Colon (tissue), 2 donors: ENCODE measurements around the gene CDH18.

Experiments used
- FAIRE-seq: peaks from 2 replicates; lab custom pipeline; 2012; peaks lifted over from hg19 to GRCh38; lab: Jason Lieb, UNC
- donor health status: control.
- donor health status: control.

Gene CDH18

DNA sequence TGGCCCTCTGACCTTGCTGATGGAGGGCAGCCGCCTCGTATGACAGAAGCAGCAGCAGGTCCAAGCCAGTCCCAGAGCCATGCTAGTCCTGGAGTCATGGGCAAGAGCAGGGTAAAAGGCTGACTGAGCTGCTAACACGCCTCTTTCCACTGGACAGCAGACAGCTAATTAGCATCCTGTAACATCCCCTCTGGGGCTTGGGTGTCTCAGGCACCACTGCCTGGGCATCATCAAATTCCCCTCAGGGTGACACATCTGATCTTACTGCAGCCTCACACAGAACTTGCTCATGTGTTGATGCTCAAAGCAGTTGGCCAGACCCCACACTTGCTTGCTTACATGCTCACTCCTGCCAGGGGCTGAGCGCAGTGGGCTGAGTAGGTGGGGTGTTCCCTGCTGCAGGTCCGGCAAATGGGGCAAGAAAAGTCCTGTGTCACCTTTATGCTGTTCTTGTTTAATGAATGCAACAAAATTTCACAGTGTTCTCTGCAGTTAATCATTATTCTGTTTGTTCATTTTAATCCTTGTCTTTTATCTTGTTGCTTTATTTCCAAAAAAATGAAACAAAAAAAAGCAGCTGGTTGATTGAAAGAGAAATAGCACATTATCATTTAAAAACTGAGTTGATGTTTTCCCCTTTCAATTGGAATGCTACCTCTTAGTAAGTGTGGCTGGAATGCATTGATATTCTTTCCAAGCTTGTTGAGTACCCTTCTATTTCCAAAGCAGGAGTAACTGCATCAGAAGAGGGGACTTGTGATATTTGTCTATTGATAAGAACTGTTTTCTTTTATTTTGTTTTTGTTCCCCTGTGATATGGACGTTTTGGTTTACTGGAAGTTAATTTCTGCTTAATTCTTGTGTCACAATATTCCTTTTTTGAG lies 254.1 kb downstream of the CDH18 start:
- no peak for FAIRE-seq

- no peak for FAIRE-seq
These were observed 259.4 kb downstream of the CDH18 start for GRCh38 chr5:19728571-19728970.

DNA sequence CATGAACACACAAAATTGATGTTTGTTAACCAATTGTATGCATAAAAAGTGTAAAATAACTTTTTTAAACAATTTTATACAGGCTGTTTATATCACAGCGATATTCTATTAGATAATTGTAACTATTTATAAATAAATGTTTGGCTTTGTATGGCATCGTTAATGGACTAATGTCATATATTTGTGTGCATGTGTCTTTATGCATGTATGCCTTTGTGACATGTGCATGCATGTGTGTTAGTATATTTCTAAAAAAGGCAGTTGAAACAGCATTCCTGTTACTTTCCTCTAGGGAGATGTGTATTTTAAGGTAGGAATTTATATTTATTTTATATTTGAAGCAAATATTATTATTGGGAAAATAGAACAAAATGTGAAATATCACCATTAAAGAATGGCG lies 268.9 kb downstream of the CDH18 start:
- no peak for FAIRE-seq

- no peak for FAIRE-seq
These were observed 274.3 kb downstream of the CDH18 start for GRCh38 chr5:19713740-19714139.

DNA sequence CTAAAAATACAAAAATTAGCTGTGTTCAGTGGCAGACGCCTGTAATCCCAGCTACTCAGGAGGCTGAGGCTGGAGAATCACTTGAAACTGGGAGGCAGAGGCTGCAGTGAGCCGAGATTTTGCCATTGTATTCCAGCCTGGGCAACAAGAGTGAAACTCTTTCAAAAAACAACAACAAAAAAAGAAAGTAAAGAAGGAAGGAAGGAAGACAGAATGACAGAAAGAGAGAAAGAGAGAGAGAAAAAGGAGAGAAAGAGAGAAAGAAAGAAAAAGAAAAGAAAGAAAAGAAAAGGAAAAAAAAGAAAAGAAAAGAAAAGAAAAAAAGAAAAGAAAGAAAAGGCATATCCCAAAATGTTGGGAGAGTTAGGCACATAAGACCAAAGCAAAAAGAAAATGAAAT lies 278.6 kb downstream of the CDH18 start:
- no peak for FAIRE-seq

DNA sequence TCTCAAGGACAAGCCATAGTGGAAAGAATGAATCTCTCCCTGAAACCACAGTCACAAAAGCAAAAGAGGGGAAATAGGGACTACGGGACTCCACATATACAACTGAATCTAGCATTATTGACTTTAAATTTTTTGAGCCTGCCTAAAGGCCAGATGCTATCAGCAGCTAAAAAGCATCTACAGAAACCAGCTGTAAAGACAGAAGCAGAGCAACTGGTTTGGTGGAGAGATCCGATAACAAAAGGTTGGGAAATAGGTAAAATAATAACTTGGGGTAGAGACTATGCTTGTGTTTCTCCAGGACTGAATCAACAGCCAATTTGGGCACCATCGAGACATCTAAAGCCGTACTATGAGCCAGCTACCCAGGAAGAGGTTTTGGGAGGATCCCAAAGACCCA lies 281.2 kb downstream of the CDH18 start:
- no peak for FAIRE-seq

- no peak for FAIRE-seq
These were observed 286.3 kb downstream of the CDH18 start for GRCh38 chr5:19701731-19702130.

- no peak for FAIRE-seq
These were observed 292.9 kb downstream of the CDH18 start for GRCh38 chr5:19694949-19695611.

GRCh38 chr5:19690978-19691377 lies 297.0 kb downstream of the CDH18 start:
- FAIRE-seq: no peak

DNA sequence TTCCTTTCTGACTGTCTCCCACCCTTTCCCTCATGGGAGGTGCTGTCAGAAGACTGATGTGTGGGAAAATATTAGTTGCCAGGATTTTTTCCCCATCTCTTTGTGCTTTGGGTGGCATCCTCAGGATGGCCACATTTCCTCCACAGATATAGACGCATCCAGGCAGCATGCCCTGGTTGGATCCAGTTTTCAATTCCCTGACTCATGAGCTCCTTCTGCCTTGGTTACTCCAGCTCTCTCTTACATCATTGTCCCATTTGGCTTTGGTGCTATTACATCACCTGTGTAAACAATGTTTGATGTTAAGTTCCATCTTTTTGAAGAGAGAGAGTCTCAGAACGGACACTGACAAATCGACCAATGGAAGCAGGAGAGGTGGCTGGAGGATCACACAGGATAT lies 302.5 kb downstream of the CDH18 start:
- FAIRE-seq: no peak

DNA sequence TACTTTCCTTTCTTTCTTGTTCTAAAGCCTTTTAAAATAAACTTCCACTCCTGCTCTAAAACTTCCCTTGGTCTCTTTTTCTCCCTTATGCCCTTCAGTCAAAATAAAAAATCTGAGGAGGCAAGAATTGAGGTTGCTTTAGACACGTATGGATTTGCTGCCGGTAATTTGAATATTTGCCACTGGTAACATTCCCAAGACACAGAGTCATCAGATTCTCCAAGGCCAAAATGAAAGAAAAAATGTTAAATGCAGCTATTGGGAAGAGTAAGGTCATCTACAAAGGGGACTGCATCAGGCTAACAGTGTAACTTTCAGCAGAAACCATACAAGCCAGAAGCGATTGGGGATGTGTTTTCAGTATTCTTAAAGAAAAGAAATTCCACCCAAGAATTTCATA lies 311.1 kb downstream of the CDH18 start:
- no peak for FAIRE-seq

GRCh38 chr5:19660679-19661078 lies 327.3 kb downstream of the CDH18 start:
- no peak for FAIRE-seq

DNA sequence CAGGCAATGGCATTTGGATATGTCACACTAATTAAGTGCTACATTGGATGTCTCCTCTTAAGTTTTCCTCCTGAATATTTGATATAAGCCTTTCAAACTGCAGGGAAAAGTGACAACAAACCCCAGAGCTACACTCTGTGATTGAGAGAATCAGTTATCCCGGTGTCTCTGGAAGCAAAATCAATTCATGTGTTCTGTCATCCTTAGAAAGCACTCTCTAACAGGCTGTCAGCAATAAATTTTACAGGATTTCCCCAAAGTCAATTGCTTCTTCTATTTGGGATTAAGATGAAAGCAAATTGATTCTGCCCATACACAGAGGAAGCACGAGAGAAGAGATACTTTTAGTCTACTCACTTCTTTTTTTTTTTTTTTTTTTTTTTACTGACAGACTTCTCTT lies 332.4 kb downstream of the CDH18 start:
- no peak for FAIRE-seq

- FAIRE-seq: no peak
These were observed 349.5 kb downstream of the CDH18 start for GRCh38 chr5:19638461-19638860.

DNA sequence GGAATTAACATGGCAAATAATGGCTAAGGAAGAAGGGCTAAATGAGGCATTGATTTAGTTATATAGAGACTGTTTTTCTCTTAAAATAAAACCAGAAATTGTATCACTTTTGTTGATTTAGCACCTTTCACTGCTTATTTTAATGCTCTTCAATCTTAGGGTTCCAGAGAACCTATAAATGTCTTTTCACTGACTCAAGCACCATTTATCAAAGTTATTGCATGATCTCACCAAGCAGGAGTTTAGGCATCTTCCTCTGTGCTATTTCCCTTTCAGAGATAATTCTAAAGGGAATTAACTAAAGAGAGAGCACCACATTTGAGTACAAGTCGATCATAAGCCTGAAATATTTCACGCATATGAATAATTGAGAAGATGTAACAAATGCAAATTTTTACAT lies 357.1 kb downstream of the CDH18 start:
- FAIRE-seq: no peak

DNA sequence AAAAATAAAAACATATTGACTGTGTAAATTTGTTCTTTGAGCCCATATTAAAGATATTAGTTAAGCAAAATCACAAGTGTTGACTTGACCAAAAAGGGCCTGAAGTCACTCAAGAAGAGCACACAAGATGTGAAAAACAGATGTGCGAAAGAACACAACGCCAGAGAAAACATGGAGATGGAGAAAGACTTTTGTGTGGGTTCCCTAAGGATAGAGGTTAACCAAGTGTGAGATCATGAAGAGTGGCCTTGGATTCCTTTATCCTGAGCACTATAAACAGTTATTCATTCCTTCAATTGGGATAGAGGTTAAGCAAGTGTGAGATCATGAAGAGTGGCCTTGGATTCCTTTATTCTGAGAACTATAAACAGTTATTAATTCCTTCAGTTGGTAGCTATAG lies 361.8 kb downstream of the CDH18 start:
- no peak for FAIRE-seq

GRCh38 chr5:19625562-19625961 lies 362.4 kb downstream of the CDH18 start:
- FAIRE-seq: no peak

- FAIRE-seq: no peak
These were observed 368.4 kb downstream of the CDH18 start for GRCh38 chr5:19619571-19619970.

DNA sequence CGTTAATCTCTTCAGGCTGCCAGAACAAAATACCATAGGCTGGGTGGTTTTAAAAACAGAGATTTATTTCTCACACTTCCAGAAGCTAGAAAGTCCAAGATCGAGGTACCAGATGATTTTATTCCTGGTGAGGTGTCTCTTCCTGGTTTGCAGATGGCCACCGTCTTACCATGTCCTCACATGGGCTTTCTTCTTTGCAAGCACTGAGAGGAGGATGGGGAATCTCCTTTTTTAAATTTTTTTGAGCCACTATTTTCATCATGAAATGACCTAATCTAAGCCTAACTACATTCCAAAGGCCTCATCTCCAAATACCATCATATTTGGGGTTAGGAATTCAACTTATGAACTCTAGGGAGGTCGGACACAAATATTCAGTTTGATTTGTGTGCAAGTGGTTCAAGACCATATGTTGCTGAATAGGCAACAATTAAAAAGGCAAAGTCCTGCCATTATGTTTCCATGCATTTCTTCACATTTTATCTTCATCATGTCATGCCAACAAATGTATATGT lies 371.2 kb downstream of the CDH18 start:
- no peak for FAIRE-seq

DNA sequence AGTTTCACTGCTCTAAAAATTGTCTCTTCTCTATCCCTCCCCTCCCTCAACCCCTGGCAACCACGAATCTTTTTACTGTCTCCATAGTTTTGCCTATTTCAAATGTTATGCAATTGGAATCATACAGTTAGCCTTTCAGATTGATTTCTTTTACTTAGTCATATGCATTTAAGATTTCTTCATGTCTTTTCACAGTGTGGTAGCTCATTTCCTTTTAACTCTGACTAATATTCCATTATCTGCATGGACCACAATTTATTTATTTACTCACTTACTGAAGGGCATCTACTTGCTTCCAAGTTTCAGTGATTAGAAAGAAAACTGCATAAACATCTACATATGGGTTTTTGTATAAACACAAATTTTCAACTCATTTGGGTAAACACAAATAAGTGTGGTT lies 372.3 kb downstream of the CDH18 start:
- no peak for FAIRE-seq

GRCh38 chr5:19615071-19615470 lies 372.9 kb downstream of the CDH18 start:
- no peak for FAIRE-seq

GRCh38 chr5:19608444-19609002 lies 379.5 kb downstream of the CDH18 start:
- FAIRE-seq: no peak

GRCh38 chr5:19605846-19606407 lies 382.1 kb downstream of the CDH18 start:
- no peak for FAIRE-seq
